H1 (cell line): ENCODE data around the gene BRD4. TPM values are rescaled to one million over a fixed set of nuclear protein-coding genes. Genes with fewer than 3 reads are reported as not detected.

Source experiments
- EZH2 ChIP-seq: fragments of 200-600 bp; sonication (generic); IDR thresholded peaks from 2 replicates; pipeline ENCODE4 v1.7.1; 2012; ENCODE audit warnings: low read depth, mild to moderate bottlenecking, moderate library complexity, low read length, inconsistent platforms; ENCODE audit not compliant: severe bottlenecking
- SIRT6 ChIP-seq: IDR thresholded peaks from one replicate; pipeline ENCODE4 v1.7.1; 2012; ENCODE audit warnings: low read length, inconsistent platforms
- polyA plus RNA-seq, 7 experiments: library from polyadenylated mRNA; depleted of rRNA in 3 of 7; stranded (reverse) in 5 of 7; unstranded in 2 of 7; fragments of >200 nt in 5 of 7; fragments of 200-250 nt in 2 of 7; gene quantifications; 1 replicate in 5 of 7; 2 replicates in 1 of 7; 4 replicates in 1 of 7; pipeline versions ENCODE4 v1.2.1 to v1.2.3, GENCODE V29; 2011 to 2013; ENCODE audit warnings: missing spikeins in 2 of 7, mixed read lengths in 2 of 7
- total RNA-seq: library from RNA; stranded (reverse); fragmentation: NEBNext Ultra II Directional; extraction: Animal tissue kit (Norgen Biotek cat#: 25700); gene quantifications from 2 replicates; pipeline ENCODE4 v1.2.1, GENCODE V29; 2021

Gene BRD4
- total and polyA plus RNA-seq, 2 of the 8 experiments (the other 6 are each of a cell fraction or from before 2014, with no cell fraction given) = 14.1 to 146 TPM

DNA sequence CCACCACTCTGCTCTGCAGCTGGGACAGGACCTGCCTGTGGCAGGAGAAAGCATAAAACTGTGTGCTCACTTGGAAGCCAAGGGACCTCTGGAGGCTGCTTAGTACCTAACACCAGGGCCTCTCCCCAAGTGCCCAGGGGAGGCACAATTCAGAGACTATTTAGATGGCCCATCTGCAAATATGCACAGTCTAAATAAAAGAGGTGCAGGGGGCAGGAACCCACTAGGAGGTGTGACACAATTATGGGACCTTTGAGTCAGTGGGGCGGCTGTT is 67.5 kb downstream of the BRD4 start (continued):
- no peak for TF ChIP-seq EZH2
- TF ChIP-seq SIRT6 = no peak
